Measurements from ENCODE around the gene CCK. TPM values are rescaled to one million over a fixed set of nuclear protein-coding genes. Genes with fewer than 3 reads are reported as not detected.
A peak's percentile ranks its signal among the peaks of the same experiment; 100 is the strongest.
"Not testable (repeated sequence)": the region's sequence is repeated elsewhere in the genome, so short reads cannot be mapped to it uniquely, and the experiment has no call there.

Gene CCK
- total RNA-seq, 1 donor: not detected

DNA sequence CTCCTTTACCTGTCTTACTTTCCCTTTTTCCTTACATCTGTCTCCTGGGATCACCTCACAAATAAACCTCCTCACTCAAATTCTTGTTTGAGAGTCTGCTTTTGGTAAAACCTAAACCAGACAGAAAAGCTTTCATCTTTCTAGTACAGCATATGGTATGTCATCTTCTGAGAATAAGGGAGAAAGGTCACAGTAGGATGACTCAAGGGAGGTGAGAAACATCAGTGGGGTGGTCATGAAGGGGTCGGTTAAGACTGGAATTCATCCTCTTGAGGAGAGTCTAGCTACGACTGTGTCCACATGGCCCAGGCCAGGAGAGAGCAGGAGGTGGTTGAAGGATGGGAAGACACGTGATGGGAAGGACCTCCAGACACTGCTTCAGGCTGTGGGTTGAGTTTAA lies 34.8 kb upstream of the CCK start:
- TF ChIP-seq CTCF (IDR thresholded peaks at IDR 0.05; ENCODE audit: insufficient read depth, low read depth, low read length): no peak
- H3K4me3 ChIP-seq (ENCODE audit: low read depth, low read length): no peak overlapping the region
- no peak for DNase-seq (ENCODE audit: low read depth)

GRCh38 chr3:42300013-42300412 lies 34.0 kb upstream of the CCK start:
- no peak for TF ChIP-seq CTCF (IDR thresholded peaks at IDR 0.05; ENCODE audit: insufficient read depth, low read depth, low read length)
- DNase-seq (ENCODE audit: low read depth): peak; percentile 33
- H3K4me3 ChIP-seq (ENCODE audit: low read depth, low read length): no peak overlapping the region

GRCh38 chr3:42298259-42298658 lies 32.3 kb upstream of the CCK start:
- no peak for TF ChIP-seq CTCF (IDR thresholded peaks at IDR 0.05; ENCODE audit: insufficient read depth, low read depth, low read length)
- no peak overlapping the region for H3K4me3 ChIP-seq (ENCODE audit: low read depth, low read length)
- DNase-seq (ENCODE audit: low read depth): no peak

- no peak for DNase-seq (ENCODE audit: low read depth)
- no peak for TF ChIP-seq CTCF (IDR thresholded peaks at IDR 0.05; ENCODE audit: insufficient read depth, low read depth, low read length)
- H3K4me3 ChIP-seq (ENCODE audit: low read depth, low read length): no peak overlapping the region
Measured at GRCh38 chr3:42292009-42292408, 26.0 kb upstream of the CCK start.

DNA sequence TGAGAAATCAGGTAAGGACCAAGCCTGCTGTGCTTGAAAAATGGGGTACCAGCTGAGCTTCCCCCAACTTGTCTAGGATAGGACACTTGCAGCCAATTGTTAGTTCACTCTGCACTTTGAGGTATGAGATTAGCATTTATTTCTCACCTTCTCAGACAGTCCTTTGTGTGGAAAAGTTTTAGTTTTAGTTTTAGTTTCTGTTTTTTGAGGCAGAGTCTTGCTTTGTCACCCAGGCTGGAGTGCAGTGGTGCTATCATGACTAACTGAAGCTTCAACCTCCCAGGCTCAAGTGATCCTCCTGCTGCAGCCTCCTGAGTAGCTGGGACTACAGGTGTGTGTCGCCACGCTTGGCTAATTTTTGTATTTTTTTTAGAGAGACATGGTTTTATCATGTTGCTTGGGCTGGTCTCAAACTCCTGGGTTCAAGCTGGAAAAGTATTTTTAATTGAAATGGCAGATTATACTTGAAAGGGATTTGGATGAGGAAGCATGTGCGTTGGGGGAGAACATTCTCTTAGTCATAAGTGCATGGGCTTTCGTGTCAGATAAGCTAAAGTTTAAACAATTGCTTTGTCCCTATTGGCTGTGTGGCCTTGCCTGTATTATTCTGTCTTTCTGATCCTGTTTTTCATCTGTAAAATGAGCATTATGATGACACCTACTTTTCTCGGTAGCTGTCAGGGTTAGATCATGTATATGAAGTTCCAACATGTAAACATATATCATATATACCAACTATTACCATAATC lies 25.2 kb upstream of the CCK start:
- no peak overlapping the region for H3K4me3 ChIP-seq (ENCODE audit: low read depth, low read length)
- DNase-seq (ENCODE audit: low read depth): no peak
- no peak for TF ChIP-seq CTCF (IDR thresholded peaks at IDR 0.05; ENCODE audit: insufficient read depth, low read depth, low read length)

DNA sequence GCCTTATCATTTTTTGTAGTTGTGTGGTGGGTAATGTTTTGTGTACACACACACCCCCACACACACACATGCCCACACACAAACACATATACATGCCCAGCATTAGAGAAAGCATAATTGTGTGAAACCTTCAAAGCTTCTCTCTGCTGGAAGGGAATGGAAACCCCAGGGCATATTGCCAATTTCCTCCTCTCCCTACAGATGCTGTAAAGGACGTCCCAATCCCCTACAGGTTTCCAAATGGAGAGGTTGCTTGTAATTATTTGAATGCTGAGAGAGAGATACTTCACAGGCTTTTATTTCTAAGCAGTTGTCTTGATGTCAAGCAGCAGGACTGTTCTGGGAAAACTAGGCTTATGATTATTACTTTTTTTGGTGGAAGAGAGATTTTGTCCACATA lies 23.0 kb upstream of the CCK start:
- no peak for TF ChIP-seq CTCF (IDR thresholded peaks at IDR 0.05; ENCODE audit: insufficient read depth, low read depth, low read length)
- no peak for DNase-seq (ENCODE audit: low read depth)
- H3K4me3 ChIP-seq (ENCODE audit: low read depth, low read length): no peak overlapping the region

- no peak overlapping the region for H3K4me3 ChIP-seq (ENCODE audit: low read depth, low read length)
- TF ChIP-seq CTCF (IDR thresholded peaks at IDR 0.05; ENCODE audit: insufficient read depth, low read depth, low read length): no peak
- no peak for DNase-seq (ENCODE audit: low read depth)
Measured at GRCh38 chr3:42288385-42288784, 22.4 kb upstream of the CCK start.

GRCh38 chr3:42287423-42287822 lies 21.4 kb upstream of the CCK start:
- H3K4me3 ChIP-seq (ENCODE audit: low read depth, low read length); DNase-seq (ENCODE audit: low read depth): not testable (repeated sequence)

All from fibroblast of villous mesenchyme (primary cell).